A673 (cell line): ENCODE results near the gene APC. TPM values are rescaled to one million over a fixed set of nuclear protein-coding genes. Genes with fewer than 3 reads are reported as not detected.

ENCODE experiments used
- BruUV-seq: library from RNA; stranded (reverse); fragments of 400-500 nt; replicated peaks from 2 replicates; lab custom pipeline; 2021; lab: Mats Ljungman, UMichigan
- CTCF ChIA-PET: fragments of 300-600 bp; sonication (Branson Sonifier 250); formaldehyde crosslinking; loops from one replicate; lab custom pipeline; 2022; ENCODE audit warnings: antibody characterized with exemption; lab: Charles Lee
- POLR2A ChIA-PET: fragments of 300-600 bp; sonication (Branson Sonifier 250); formaldehyde crosslinking; loops from one replicate; lab custom pipeline; 2022; ENCODE audit warnings: antibody characterized with exemption; ENCODE audit not compliant: low non-redundant PET; lab: Charles Lee
- DNase-seq: peaks from one replicate; pipeline ENCODE4 v3.0.0-alpha.2; 2015; ENCODE audit warnings: low spot score
- H3K27ac ChIP-seq: fragments of 200-600 bp; sonication (generic); 2 replicates; pipeline ENCODE4 v1.5.1; 2016; ENCODE audit warnings: mixed run types, low read depth, mild to moderate bottlenecking, mixed read lengths, antibody characterized with exemption, low read length; ENCODE audit not compliant: poor library complexity, severe bottlenecking
- H3K27me3 ChIP-seq: fragments of 200-600 bp; sonication (generic); replicated peaks from 2 replicates; pipeline ENCODE4 v1.6.1; 2017; ENCODE audit warnings: mixed run types, low read depth, mild to moderate bottlenecking, mixed read lengths, antibody characterized with exemption, low read length; ENCODE audit not compliant: insufficient read depth, poor library complexity
- H3K36me3 ChIP-seq: fragments of 200-600 bp; sonication (generic); 2 replicates; pipeline ENCODE4 v1.6.1; 2016; ENCODE audit warnings: mixed run types, mild to moderate bottlenecking, mixed read lengths, antibody characterized with exemption, low read length; ENCODE audit not compliant: insufficient read depth, poor library complexity, severe bottlenecking
- H3K4me1 ChIP-seq: fragments of 200-600 bp; sonication (generic); 2 replicates; pipeline ENCODE4 v1.6.1; 2017; ENCODE audit warnings: mixed run types, mild to moderate bottlenecking, mixed read lengths, antibody characterized with exemption, low read length; ENCODE audit not compliant: insufficient read depth, poor library complexity, severe bottlenecking
- H3K4me3 ChIP-seq: fragments of 200-600 bp; sonication (generic); 2 replicates; pipeline ENCODE4 v1.5.1; 2016; ENCODE audit warnings: low read depth, mixed run types, mild to moderate bottlenecking, mixed read lengths, low read length; ENCODE audit not compliant: poor library complexity, severe bottlenecking
- H3K9me3 ChIP-seq: fragments of 200-600 bp; sonication (generic); 2 replicates; pipeline ENCODE4 v1.6.1; 2016; ENCODE audit warnings: mixed run types, low read depth, mild to moderate bottlenecking, mixed read lengths, antibody characterized with exemption, low read length; ENCODE audit not compliant: poor library complexity, severe bottlenecking
- CTCF ChIP-seq: fragments of 300-800, 200-600 bp; sonication (generic); conservative IDR thresholded peaks from 2 replicates; pipeline ENCODE4 v1.5.1; 2017; ENCODE audit warnings: low read depth, mild to moderate bottlenecking, antibody characterized with exemption, low read length, moderate library complexity, mixed read lengths
- EZH2 ChIP-seq: fragments of 200-600 bp; sonication (generic); IDR thresholded peaks from 2 replicates; pipeline ENCODE4 v1.6.1; 2017; ENCODE audit warnings: borderline replicate concordance, low read depth, mild to moderate bottlenecking, mixed read lengths, antibody characterized with exemption, low read length; ENCODE audit not compliant: poor library complexity, severe bottlenecking
- intact Hi-C: fragments of 100-400 bp; cut with micrococcal nuclease; formaldehyde crosslinking; loops from one replicate; pipeline ENCODE4 v1.10.0; 2022; ENCODE audit not compliant: unreplicated experiment
- total RNA-seq: library from RNA; stranded (reverse); gene quantifications from 2 replicates; pipeline ENCODE4 v1.2.3, GENCODE V29; 2021

The APC gene
- total RNA-seq, 1 experiment from 2014 or later, result 39.3 TPM

- DNase-seq, result peak; percentile 15
- Histone ChIP-seq H3K36me3 (no peaks in the 10 kb centered on the region), H3K27me3 (no peaks in the 10 kb centered on the region), H3K27ac (no peak overlapping the region), H3K9me3 (no peaks in the 10 kb centered on the region), H3K4me1 (peaks cover 10% of the 10 kb centered on the region), H3K4me3 (no peak overlapping the region)
- CTCF ChIA-PET, result no interaction called here
- POLR2A ChIA-PET, result no interaction called here
- BruUV-seq, result no TSS peak
- no peak for TF ChIP-seq EZH2
- peak; percentile 37; the same call in 1 of the 2 replicates for TF ChIP-seq CTCF
- intact Hi-C loops, result loop anchor here (1.0 kb wide), 1 partner anchor 66 kb away; no protein-coding TSS in a partner anchor
Observed at GRCh38 chr5:112691339-112691680, 46.4 kb upstream of the APC start.

- Histone ChIP-seq H3K4me3 (no peak overlapping the region), H3K36me3 (no peaks in the 10 kb centered on the region), H3K9me3 (no peaks in the 10 kb centered on the region), H3K27me3 (no peaks in the 10 kb centered on the region), H3K4me1 (peaks cover 11% of the 10 kb centered on the region), H3K27ac (no peak overlapping the region)
- CTCF ChIA-PET, result no interaction called here
- TF ChIP-seq EZH2 (no peak), CTCF (no peak)
- peak; percentile 33 for DNase-seq
- no TSS peak for BruUV-seq
- intact Hi-C loops, result loop anchor here (1.0 kb wide), 1 partner anchor 66 kb away; no protein-coding TSS in a partner anchor
- POLR2A ChIA-PET, result no interaction called here
Observed at GRCh38 chr5:112691758-112692157, 45.9 kb upstream of the APC start.

- no peak for DNase-seq
- intact Hi-C loops, result no loop called here
- no peaks in the 10 kb centered on the region for H3K36me3 ChIP-seq
- no peak for TF ChIP-seq CTCF
- no TSS peak for BruUV-seq
- POLR2A ChIA-PET, result no interaction called here
- no peak overlapping the region for H3K27ac ChIP-seq
- H3K4me1 ChIP-seq, result peaks cover 17% of the 10 kb centered on the region
- H3K27me3 ChIP-seq, result no peaks in the 10 kb centered on the region
- no peak overlapping the region for H3K4me3 ChIP-seq
- H3K9me3 ChIP-seq, result no peaks in the 10 kb centered on the region
- CTCF ChIA-PET, result no interaction called here
Observed at GRCh38 chr5:112692472-112692871, 45.2 kb upstream of the APC start.
